GM18873 (cell line): ENCODE measurements around the gene MINDY4.

Experiments used
- ATAC-seq: cut with Tn5 transposase; IDR thresholded peaks from one replicate; pipeline ENCODE4 v1.9.1; 2021; ENCODE audit warnings: mild to moderate bottlenecking, moderate library complexity, moderate number of reproducible peaks; ENCODE audit not compliant: unreplicated experiment, low FRiP score

The MINDY4 gene

GRCh38 chr7:30923009-30923773, 152.0 kb downstream of the MINDY4 start:
- no peak for ATAC-seq

DNA sequence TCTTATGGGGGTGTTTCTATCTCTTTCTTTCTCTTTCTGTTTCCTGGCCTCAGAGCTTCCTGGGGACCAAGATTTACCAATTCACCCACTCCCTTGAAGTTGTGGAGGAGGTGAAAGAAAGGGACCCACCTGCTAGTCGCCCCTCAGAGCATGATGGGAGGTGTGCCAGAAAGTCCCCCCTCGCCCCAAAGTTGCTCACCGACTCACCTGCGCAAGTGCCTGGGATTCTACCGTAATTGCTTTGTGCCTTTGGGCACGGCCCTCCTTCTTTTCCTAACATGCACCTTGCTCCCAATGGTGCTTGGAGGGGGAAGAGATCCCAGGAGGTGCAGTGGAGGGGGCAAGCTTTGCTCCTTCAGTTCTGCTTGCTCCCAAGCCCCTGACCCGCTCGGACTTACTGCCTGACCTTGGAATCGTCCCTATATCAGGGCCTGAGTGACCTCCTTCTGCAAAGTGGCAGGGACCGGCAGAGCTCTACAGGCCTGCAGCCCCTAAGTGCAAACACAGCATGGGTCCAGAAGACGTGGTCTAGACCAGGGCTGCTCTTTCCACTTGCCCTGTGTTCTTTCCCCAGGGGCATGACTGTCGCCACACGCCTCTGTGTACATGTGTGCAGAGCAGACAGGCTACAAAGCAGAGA, 152.7 kb downstream of the MINDY4 start:
- no peak for ATAC-seq

GRCh38 chr7:30924624-30925023, 153.4 kb downstream of the MINDY4 start:
- ATAC-seq, result no peak

- no peak for ATAC-seq
Measured at GRCh38 chr7:30925117-30925516, 153.9 kb downstream of the MINDY4 start.

- no peak for ATAC-seq
Measured at GRCh38 chr7:30925913-30926312, 154.7 kb downstream of the MINDY4 start.

DNA sequence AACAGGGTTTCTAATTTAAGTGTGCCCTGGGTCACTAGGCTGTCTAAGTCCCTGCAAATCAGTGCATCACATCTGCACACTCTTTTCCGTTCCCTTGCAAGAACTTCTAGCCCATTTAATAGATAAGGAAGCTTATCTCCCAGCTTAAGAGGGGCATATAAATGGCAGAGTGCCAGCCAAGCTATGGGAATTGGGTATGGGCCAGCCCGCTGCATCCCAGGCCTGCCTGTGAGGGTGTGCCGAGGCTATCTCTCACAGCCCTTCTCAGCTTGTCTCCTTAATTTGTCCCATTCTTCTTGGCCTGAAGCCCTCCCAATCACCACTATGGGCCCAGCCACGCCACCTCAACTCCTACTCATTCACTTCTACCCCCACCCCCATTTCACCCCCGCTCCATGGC, 155.1 kb downstream of the MINDY4 start:
- ATAC-seq, result no peak

- ATAC-seq, result no peak
Measured at GRCh38 chr7:30927040-30927439, 155.8 kb downstream of the MINDY4 start.

- no peak for ATAC-seq
Measured at GRCh38 chr7:30927559-30927958, 156.3 kb downstream of the MINDY4 start.

- ATAC-seq, result no peak
Measured at GRCh38 chr7:30928254-30928872, 157.1 kb downstream of the MINDY4 start.

- no peak for ATAC-seq
Measured at GRCh38 chr7:30929686-30930085, 158.5 kb downstream of the MINDY4 start.

GRCh38 chr7:30930621-30931020, 159.4 kb downstream of the MINDY4 start:
- no peak for ATAC-seq

DNA sequence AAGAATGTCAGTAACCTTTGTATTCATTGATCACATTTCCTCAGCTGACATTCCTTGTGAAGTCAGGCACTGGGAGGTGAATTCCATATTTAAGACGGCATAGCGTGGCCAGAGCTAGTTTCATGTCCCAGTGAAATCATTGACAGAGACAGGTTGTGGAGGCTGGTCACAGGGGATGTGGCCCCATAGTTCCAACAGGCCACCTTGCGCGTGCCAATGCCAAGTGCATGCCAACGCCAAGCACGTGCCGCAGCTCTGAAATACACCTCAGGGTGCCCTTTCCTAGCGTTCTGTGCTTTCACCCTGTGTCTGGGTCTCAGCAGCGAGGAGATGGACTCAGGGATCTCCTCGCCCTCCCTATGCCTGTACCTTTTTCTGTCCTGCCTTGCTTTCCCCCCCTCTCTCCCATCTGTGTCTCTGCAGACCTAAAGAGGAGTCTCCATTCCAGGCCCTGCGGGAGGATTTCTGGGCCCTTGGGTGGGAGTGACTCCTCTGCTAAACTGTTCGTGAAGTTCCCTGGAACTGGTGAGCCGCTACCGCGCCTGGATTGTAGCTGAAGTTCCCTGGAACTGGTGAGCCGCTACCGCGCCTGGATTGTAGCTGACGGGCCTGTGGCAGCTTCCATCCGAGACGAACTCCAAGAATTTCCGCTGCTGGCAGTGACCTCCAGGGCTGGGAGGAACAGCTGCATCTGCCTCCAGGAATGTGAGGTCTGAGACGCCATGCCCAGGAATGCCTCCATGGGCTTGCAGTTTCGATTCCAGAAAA, 160.1 kb downstream of the MINDY4 start:
- ATAC-seq, result no peak

DNA sequence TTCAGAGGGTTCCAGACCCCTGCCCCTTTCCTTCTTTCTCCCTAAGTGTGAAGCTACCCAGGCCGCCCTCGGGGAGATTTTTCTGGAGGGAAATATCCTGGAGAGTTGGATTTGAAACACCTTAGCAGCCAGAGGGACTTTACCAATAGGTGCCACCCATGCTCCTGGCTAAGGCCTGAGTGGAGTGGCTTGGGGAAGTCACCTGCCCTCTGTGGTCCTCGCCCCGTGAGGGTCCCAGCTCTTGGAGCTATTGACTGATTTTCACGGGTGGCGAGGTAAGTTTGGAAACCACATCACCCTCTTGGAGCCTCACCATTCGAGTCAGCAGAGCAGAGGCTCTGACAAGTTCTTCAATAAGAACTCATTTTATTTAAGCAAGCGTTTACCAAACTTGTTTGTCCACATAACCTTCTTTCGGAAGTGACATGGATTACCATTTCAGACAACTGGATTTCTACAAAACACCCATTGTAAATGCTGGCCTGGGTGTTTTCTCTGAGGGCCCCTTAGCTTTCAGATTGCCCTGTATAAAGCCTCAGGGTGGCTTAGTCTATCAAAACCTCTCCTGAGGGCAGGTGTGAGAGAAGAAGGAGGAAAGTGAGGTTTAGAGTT, 160.8 kb downstream of the MINDY4 start:
- ATAC-seq, result no peak

- ATAC-seq, result no peak
Measured at GRCh38 chr7:30932562-30932961, 161.3 kb downstream of the MINDY4 start.

GRCh38 chr7:30933124-30933974, 162.1 kb downstream of the MINDY4 start:
- no peak for ATAC-seq

- no peak for ATAC-seq
Measured at GRCh38 chr7:30934225-30934624, 163.0 kb downstream of the MINDY4 start.

GRCh38 chr7:30934732-30935568, 163.7 kb downstream of the MINDY4 start:
- ATAC-seq, result no peak

DNA sequence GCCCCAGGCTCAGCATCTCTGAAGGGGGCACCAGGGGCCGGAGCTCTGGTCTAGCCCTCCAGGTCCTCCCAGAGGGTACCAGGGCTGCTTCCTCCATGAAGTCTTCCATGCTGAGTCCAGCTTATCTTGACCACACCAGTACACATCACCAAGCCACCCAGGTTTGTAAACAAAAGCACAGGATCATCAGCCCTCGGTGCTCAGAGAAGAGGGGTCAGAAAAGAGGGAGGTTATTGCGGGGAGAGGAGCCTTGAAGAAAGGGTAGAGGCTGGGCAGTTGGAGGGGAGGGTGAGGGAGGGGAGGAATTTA, 164.3 kb downstream of the MINDY4 start:
- no peak for ATAC-seq

GRCh38 chr7:30936650-30937245, 165.5 kb downstream of the MINDY4 start:
- no peak for ATAC-seq
